ENCODE results near the gene HLF.
A peak's percentile ranks its signal among the peaks of the same experiment; 100 is the strongest.

DNA sequence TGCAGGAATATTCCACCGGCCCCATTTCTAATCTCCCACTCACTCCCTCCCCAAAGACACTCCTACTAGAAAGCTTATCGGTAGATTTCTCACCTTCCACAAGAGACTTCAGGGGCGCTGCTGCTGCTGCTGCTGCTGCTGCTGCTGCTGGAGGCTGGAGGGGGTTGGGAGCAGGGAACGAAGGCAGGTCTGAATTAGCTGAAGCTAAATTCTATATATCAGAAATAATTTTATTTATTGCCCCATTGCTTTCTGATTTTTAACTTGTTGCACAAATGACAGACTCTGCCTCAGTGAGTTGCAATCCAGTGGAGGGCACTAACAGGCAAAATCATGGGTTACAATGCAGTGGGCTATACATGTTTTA lies 25.8 kb upstream of the HLF start:
- TF ChIP-seq RAD21 (IDR thresholded peaks at IDR 0.05), result peak; percentile 10 to 18
- TF ChIP-seq CTCF (IDR thresholded peaks at IDR 0.05; ENCODE audit: low read depth, low read length, missing input control), result no peak
- TF ChIP-seq, protein P1, sequence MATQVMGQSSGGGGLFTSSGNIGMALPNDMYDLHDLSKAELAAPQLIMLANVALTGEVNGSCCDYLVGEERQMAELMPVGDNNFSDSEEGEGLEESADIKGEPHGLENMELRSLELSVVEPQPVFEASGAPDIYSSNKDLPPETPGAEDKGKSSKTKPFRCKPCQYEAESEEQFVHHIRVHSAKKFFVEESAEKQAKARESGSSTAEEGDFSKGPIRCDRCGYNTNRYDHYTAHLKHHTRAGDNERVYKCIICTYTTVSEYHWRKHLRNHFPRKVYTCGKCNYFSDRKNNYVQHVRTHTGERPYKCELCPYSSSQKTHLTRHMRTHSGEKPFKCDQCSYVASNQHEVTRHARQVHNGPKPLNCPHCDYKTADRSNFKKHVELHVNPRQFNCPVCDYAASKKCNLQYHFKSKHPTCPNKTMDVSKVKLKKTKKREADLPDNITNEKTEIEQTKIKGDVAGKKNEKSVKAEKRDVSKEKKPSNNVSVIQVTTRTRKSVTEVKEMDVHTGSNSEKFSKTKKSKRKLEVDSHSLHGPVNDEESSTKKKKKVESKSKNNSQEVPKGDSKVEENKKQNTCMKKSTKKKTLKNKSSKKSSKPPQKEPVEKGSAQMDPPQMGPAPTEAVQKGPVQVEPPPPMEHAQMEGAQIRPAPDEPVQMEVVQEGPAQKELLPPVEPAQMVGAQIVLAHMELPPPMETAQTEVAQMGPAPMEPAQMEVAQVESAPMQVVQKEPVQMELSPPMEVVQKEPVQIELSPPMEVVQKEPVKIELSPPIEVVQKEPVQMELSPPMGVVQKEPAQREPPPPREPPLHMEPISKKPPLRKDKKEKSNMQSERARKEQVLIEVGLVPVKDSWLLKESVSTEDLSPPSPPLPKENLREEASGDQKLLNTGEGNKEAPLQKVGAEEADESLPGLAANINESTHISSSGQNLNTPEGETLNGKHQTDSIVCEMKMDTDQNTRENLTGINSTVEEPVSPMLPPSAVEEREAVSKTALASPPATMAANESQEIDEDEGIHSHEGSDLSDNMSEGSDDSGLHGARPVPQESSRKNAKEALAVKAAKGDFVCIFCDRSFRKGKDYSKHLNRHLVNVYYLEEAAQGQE (IDR thresholded peaks at IDR 0.05), result no peak
- no peak for TF ChIP-seq TAF1 (conservative IDR thresholded peaks at IDR 0.05)

Measured in liver (tissue), 3 donors.